RWPE2 (cell line): ENCODE data around the gene TBL1X.

Source experiments
- ATAC-seq: fragments of 200-7000 bp; cut with Tn5 transposase; 3 replicates; pipeline ENCODE4 v1.9.1; 2021; ENCODE audit warnings: low read depth
- DNase-seq: peaks from one replicate; pipeline ENCODE4 v3.0.0-alpha.2; 2020; ENCODE audit warnings: low spot score
- H3K27ac ChIP-seq: fragments of 450-650 bp; 2 replicates; pipeline ENCODE4 v1.5.1; 2017; ENCODE audit warnings: mild to moderate bottlenecking; ENCODE audit not compliant: poor library complexity, severe bottlenecking
- H3K27me3 ChIP-seq: fragments of 250-450 bp; sonication (Bioruptor Pico); 2 replicates; pipeline ENCODE4 v1.5.1; 2021; ENCODE audit warnings: mild to moderate bottlenecking, moderate library complexity; ENCODE audit not compliant: insufficient read depth, poor library complexity, severe bottlenecking
- H3K36me3 ChIP-seq: fragments of 250-450 bp; sonication (Bioruptor Pico); 2 replicates; pipeline ENCODE4 v1.5.1; 2020; ENCODE audit warnings: low read depth, mild to moderate bottlenecking, moderate library complexity
- H3K4me1 ChIP-seq: fragments of 250-450 bp; sonication (Bioruptor Pico); 2 replicates; pipeline ENCODE4 v1.5.1; 2021; ENCODE audit warnings: mild to moderate bottlenecking, moderate library complexity; ENCODE audit not compliant: insufficient read depth, poor library complexity, severe bottlenecking
- H3K4me3 ChIP-seq: fragments of 250-450 bp; sonication (Bioruptor Pico); 2 replicates; pipeline ENCODE4 v1.5.1; 2021; ENCODE audit warnings: mild to moderate bottlenecking, moderate library complexity; ENCODE audit not compliant: severe bottlenecking
- H3K9me3 ChIP-seq: fragments of 250-450 bp; sonication (Bioruptor Pico); 2 replicates; pipeline ENCODE4 v1.5.1; 2021; ENCODE audit warnings: mild to moderate bottlenecking, moderate library complexity; ENCODE audit not compliant: severe bottlenecking
- CTCF ChIP-seq: fragments of 450-650 bp; IDR thresholded peaks from one replicate; pipeline ENCODE4 v1.5.1; 2017; ENCODE audit warnings: mild to moderate bottlenecking, moderate library complexity; ENCODE audit not compliant: poor library complexity, severe bottlenecking

Gene TBL1X

GRCh38 chrX:9494771-9495170, 29.9 kb downstream of the TBL1X start:
- H3K27ac ChIP-seq = no peak overlapping the region
- TF ChIP-seq CTCF = no peak
- no peak overlapping the region for H3K4me3 ChIP-seq
- H3K9me3 ChIP-seq = no peaks in the 10 kb centered on the region
- no peaks in the 10 kb centered on the region for H3K36me3 ChIP-seq
- no peaks in the 10 kb centered on the region for H3K27me3 ChIP-seq
- DNase-seq (no peak), ATAC-seq (no peak)
- no peaks in the 10 kb centered on the region for H3K4me1 ChIP-seq

- H3K4me3 ChIP-seq = no peak overlapping the region
- no peak for ATAC-seq
- no peaks in the 10 kb centered on the region for H3K36me3 ChIP-seq
- no peaks in the 10 kb centered on the region for H3K9me3 ChIP-seq
- no peak for TF ChIP-seq CTCF
- no peak overlapping the region for H3K27ac ChIP-seq
- H3K4me1 ChIP-seq = no peaks in the 10 kb centered on the region
- no peaks in the 10 kb centered on the region for H3K27me3 ChIP-seq
- DNase-seq = no peak
Observed at GRCh38 chrX:9495496-9495895, 30.6 kb downstream of the TBL1X start.

GRCh38 chrX:9498236-9498635, 33.4 kb downstream of the TBL1X start:
- no peak overlapping the region for H3K4me3 ChIP-seq
- no peaks in the 10 kb centered on the region for H3K9me3 ChIP-seq
- ATAC-seq (no peak), DNase-seq (no peak)
- no peak for TF ChIP-seq CTCF
- no peaks in the 10 kb centered on the region for H3K4me1 ChIP-seq
- no peak overlapping the region for H3K27ac ChIP-seq
- H3K27me3 ChIP-seq = no peaks in the 10 kb centered on the region
- no peaks in the 10 kb centered on the region for H3K36me3 ChIP-seq

GRCh38 chrX:9500584-9500983, 35.7 kb downstream of the TBL1X start:
- H3K36me3 ChIP-seq = no peaks in the 10 kb centered on the region
- no peaks in the 10 kb centered on the region for H3K27me3 ChIP-seq
- no peak overlapping the region for H3K4me3 ChIP-seq
- no peak for ATAC-seq
- no peak for DNase-seq
- H3K27ac ChIP-seq = no peak overlapping the region
- no peaks in the 10 kb centered on the region for H3K4me1 ChIP-seq
- H3K9me3 ChIP-seq = no peaks in the 10 kb centered on the region
- TF ChIP-seq CTCF = no peak

GRCh38 chrX:9501362-9501761, 36.5 kb downstream of the TBL1X start:
- Histone ChIP-seq H3K4me3 (no peak overlapping the region), H3K9me3 (no peaks in the 10 kb centered on the region), H3K36me3 (no peaks in the 10 kb centered on the region), H3K27ac (no peak overlapping the region), H3K4me1 (no peaks in the 10 kb centered on the region), H3K27me3 (no peaks in the 10 kb centered on the region)
- DNase-seq (no peak), ATAC-seq (no peak)
- no peak for TF ChIP-seq CTCF
